Measurements from ENCODE around the gene DHPS. TPM values are rescaled to one million over a fixed set of nuclear protein-coding genes. Genes with fewer than 3 reads are reported as not detected.

DHPS gene
- total and polyA plus RNA-seq, 2 donors (not counting 3 experiments of a cell fraction or from before 2014, with no cell fraction given), result 68.4 to 90.1 TPM

DNA sequence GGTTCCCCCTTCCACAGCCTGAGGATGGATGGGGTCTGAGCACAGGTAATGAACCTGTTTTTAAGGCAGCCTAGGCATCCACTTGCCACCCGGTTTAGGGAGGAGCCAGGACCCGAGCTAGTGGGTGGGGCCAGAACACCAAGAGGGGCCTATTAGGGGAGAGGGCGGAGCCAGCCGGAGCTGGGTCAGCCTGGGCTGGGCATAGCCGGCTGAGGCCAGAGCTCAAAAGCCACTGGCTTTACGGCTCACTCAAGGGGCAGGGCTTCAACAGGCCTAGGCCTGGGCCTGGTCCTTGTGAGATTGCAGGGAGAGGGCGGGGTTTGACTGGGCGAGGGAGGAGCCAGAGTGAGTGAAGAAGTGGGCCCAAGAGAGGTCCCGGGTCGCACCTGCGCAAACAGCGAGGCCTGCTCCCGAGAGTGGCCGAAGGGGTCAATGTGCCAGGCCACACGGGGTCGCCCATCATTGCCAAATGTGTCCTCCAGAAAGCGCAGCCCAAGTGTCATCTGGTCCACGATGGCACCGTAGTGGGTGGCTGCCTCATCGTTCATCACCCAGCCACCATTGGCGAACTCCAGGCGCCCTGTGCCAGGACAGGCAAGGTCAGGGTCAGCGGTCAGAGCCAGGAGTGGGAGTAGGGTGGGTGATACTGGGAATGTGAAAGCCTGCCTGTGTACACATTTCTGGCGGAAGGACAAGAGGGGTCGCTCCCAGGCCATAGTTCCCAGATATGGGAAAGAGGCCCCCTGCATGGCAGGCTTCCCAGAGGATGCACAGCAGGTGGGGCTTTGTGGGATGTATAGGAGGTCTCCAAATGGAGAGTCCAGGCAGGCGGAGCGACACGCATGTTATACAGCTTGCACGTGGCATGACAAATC, 17.0 kb downstream of the DHPS start:
- Histone ChIP-seq H2AFZ (ENCODE audit: low read depth, low read length) (no peak overlapping the region), H3K4me3 (replicated peaks in 1 of 3; ENCODE audit: insufficient read depth in 1 of 3, low read depth in 1 of 3, low read length in 3 of 3) (no peak overlapping the region), H3K9ac (replicated peaks; ENCODE audit: extremely low read depth, insufficient read depth, low read length) (no peak overlapping the region), H3K4me1 (ENCODE audit: control insufficient read depth, extremely low read depth, insufficient read depth, low read length) (peaks cover 13% of the 10 kb centered on the region), H3K27ac (ENCODE audit: insufficient read depth, low read depth, low read length) (no peak overlapping the region), H3K9me1 (replicated peaks; ENCODE audit: control insufficient read depth, extremely low read depth, insufficient read depth, low read length) (no peaks in the 10 kb centered on the region), H3K27me3 (ENCODE audit: control insufficient read depth in 2 of 2, insufficient read depth in 2 of 2, low read length in 2 of 2) (no peaks in the 10 kb centered on the region), H4K20me1 (replicated peaks; ENCODE audit: control insufficient read depth, extremely low read depth, insufficient read depth, low read length) (no peaks in the 10 kb centered on the region), H3K36me3 (ENCODE audit: control insufficient read depth in 2 of 2, extremely low read depth in 1 of 2, insufficient read depth in 2 of 2, low read length in 2 of 2) (peaks cover 0 to 5% of the 10 kb centered on the region in 2 experiments), H3K79me2 (ENCODE audit: control insufficient read depth, insufficient read depth, low read length) (peaks cover 9% of the 10 kb centered on the region), H3K9me3 (replicated peaks; ENCODE audit: control insufficient read depth, insufficient read depth, low read length) (no peaks in the 10 kb centered on the region), H3K4me2 (ENCODE audit: insufficient read depth, low read length) (no peak overlapping the region)
- no peak for FAIRE-seq
- TF ChIP-seq GATA2 (IDR thresholded peaks at IDR 0.05; ENCODE audit: insufficient read depth, insufficient read length, low read depth, low read length), result no peak
- TF ChIP-seq, protein P1, sequence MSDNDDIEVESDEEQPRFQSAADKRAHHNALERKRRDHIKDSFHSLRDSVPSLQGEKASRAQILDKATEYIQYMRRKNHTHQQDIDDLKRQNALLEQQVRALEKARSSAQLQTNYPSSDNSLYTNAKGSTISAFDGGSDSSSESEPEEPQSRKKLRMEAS (IDR thresholded peaks at IDR 0.05; ENCODE audit: insufficient read depth, insufficient read length), result no peak
- no peak for TF ChIP-seq EZH2 (IDR thresholded peaks at IDR 0.05; ENCODE audit: borderline replicate concordance, low read depth, low read length, severe bottlenecking)
- TF ChIP-seq POLR2AphosphoS5 (IDR thresholded peaks at IDR 0.05; ENCODE audit: insufficient read depth, low read depth, low read length), result no peak
- TF ChIP-seq MYC (IDR thresholded peaks at IDR 0.05; ENCODE audit: low read depth, low read length), result no peak
- no peak for TF ChIP-seq FOS (IDR thresholded peaks at IDR 0.05; ENCODE audit: borderline replicate concordance, insufficient read depth, low read length)
- TF ChIP-seq, protein P2, sequence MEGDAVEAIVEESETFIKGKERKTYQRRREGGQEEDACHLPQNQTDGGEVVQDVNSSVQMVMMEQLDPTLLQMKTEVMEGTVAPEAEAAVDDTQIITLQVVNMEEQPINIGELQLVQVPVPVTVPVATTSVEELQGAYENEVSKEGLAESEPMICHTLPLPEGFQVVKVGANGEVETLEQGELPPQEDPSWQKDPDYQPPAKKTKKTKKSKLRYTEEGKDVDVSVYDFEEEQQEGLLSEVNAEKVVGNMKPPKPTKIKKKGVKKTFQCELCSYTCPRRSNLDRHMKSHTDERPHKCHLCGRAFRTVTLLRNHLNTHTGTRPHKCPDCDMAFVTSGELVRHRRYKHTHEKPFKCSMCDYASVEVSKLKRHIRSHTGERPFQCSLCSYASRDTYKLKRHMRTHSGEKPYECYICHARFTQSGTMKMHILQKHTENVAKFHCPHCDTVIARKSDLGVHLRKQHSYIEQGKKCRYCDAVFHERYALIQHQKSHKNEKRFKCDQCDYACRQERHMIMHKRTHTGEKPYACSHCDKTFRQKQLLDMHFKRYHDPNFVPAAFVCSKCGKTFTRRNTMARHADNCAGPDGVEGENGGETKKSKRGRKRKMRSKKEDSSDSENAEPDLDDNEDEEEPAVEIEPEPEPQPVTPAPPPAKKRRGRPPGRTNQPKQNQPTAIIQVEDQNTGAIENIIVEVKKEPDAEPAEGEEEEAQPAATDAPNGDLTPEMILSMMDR (IDR thresholded peaks at IDR 0.05; ENCODE audit: extremely low read depth in 1 of 2, insufficient read depth in 1 of 2, low read depth in 1 of 2, low read length in 2 of 2), result no peak
- no peak for TF ChIP-seq JUN (IDR thresholded peaks at IDR 0.05; ENCODE audit: borderline replicate concordance, insufficient read depth, insufficient read length, low read depth)
- no peak for TF ChIP-seq POLR2A (IDR thresholded peaks at IDR 0.05; ENCODE audit: low read depth, low read length)
- BruUV-seq (replicated peaks), result no TSS peak
- intact Hi-C loops (cut with micrococcal nuclease) (loop anchor here (5.0 kb wide), 2 partner anchors 502 to 742 kb away; partner anchors contain the start of gene ZNF136), dilution Hi-C loops (cut with MboI; ENCODE audit: extremely low pct_ligation_motif_present, low sequenced_read_pairs) (no loop called here)
- DNase-seq (ENCODE audit: low read depth, low spot score), result no peak
- CTCF ChIA-PET, result interaction anchor here (1.5 kb wide), 1 partner anchor 97 kb away, joined by 3 read pairs; no protein-coding TSS in a partner anchor
- POLR2A ChIA-PET, result no interaction called here
